GM20000 (cell line): ENCODE measurements around the gene SRGAP2B.
"Not testable (repeated sequence)": the region's sequence is repeated elsewhere in the genome, so short reads cannot be mapped to it uniquely, and the experiment has no call there.

Source experiments
- DNase-seq: peaks from one replicate; pipeline ENCODE4 v3.0.0; 2012; ENCODE audit warnings: low spot score

Gene SRGAP2B

DNA sequence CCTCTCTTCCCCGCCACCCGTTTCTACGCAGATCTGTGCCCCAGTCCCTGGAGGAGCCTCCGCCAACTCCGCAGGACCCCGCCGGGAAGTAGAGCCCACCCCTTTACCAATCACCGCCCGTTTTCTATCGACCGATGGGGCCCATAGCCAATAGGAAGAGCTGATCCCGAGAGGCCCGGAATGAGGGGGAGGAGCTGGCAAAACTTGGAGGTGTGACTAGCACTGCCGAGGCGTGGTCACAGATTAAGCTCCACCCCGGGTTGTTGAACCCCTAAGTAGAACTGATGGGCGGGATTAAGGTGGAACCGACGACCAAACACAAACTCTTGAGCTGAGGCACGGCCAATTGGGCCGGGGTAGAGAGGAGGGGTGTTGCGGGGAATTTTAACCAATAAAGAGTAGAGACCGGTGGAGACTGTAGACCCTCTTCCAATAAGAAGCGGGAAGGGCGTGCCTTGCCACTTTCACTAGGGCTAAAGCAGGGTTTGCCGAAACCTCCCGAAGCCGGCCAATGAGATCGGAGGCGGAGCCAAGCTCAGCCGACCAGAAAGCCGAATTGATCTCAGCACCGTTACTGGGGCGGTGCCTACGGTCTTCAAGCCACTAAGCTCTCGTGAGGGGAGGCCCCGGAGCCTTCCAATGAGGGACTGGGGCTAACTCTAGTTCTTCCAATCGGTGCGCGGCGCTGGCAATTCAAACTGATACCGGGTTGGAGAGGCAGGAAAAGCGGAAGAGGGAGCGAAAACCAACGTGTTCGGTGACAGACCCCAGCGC is at the start of gene SRGAP2B, which contains the start of gene FAM72D:
SRGAP2B (minus strand) TSS at position 45 of the 774 bp plus-strand sequence. CDS start 2,427 bp downstream, outside the sequence.
FAM72D (plus strand) TSS at position 691 of the 774 bp plus-strand sequence. CDS start 874 bp downstream, outside the sequence.
- not testable (repeated sequence) for DNase-seq

- not testable (repeated sequence) for DNase-seq
Measured at GRCh38 chr1:145144264-145144913, 49.3 kb upstream of the SRGAP2B start.

DNA sequence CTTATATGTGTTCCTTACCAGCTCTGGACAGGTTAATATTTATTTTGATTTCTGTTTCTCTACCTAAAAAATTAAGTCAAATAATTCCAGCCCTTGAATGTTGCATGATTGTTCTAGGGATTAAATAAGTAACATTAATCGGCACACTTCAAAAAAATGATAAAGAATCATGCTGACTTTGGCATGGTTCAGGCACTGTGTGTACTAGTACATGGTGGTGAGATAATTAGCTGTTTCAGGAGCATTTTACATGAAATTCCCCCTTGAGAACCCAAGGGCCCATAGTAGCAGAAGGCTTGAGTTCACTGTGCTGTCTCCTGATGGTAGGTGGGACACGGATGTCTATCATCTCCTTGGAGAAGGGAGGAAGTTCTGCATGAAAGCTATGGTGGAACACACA is 45.4 kb upstream of the SRGAP2B start:
- not testable (repeated sequence) for DNase-seq

GRCh38 chr1:145134476-145134875 is 39.3 kb upstream of the SRGAP2B start:
- DNase-seq = not testable (repeated sequence)

DNA sequence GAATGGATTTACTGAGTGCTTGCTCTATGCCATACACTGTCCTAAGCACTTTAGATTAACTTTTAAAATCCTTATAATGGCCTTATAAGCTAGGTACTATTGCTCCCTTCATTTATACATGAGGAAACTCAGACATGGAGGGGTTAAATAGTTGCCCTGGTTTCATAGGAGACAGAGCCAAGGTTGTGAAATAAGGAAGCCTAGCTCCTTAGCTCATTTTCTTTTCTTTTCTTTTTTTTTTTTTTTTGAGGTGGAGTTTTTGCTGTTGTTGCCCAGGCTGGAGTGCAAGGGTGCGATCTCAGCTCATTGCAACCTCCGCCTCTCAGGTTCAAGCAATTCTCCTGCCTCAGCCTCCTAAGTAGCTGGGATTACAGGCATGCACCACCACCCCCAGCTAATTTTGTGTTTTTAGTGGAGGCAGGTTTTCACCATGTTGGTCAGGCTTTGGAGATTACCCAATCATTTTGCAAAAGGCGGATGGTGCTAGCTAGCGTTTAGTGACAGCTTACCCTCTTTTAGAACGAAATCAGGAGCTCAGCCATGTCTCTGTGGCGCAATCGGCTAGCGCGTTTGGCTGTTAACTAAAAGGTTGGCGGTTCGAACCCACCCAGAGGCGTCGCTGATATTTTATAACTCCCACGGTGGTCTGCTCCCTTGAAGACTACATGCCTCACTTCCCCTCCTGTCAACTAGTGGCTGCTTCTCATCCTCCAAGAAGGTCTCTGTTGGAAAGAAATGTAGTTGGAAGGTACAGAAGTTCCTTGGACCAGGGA is 33.8 kb upstream of the SRGAP2B start:
- DNase-seq = not testable (repeated sequence)

DNA sequence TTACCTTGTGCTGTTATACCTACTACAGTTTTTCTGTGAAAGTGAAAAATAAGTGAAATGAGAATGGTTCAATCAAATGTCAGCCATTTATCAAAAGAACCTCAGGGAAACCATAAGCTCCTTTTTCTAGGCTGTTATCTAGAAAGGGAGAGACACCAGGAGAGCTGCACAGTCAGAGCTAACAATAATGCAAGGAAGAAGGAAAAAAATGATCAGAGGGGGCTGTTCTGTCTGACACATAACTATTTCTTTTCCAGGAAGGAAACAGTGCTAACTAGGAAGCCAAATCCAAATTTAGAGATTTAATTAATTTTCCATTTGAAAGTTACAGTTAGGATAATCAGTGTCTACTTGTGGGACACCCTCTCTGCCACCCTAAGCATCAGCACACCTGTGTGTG is 32.0 kb upstream of the SRGAP2B start:
- DNase-seq = not testable (repeated sequence)

GRCh38 chr1:145125112-145125511 is 30.0 kb upstream of the SRGAP2B start:
- DNase-seq = not testable (repeated sequence)

GRCh38 chr1:145123992-145124641 is 29.0 kb upstream of the SRGAP2B start:
- DNase-seq = not testable (repeated sequence)

DNA sequence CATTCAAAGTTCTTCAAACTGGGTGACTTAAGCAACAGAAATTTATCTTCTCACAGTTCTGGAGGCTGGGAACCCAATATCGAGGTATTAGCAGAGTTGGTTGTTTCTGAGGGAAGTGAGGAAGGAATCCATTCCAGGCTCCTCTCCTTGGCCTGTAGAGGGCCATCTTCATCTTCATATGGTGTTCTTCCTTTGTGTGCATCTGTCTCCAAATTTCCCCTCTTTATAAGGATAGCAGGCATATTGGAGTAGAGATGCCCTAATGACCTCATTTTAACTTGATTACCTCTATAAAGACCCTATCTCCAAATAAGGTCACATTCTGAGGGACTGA is 27.9 kb upstream of the SRGAP2B start:
- not testable (repeated sequence) for DNase-seq

DNA sequence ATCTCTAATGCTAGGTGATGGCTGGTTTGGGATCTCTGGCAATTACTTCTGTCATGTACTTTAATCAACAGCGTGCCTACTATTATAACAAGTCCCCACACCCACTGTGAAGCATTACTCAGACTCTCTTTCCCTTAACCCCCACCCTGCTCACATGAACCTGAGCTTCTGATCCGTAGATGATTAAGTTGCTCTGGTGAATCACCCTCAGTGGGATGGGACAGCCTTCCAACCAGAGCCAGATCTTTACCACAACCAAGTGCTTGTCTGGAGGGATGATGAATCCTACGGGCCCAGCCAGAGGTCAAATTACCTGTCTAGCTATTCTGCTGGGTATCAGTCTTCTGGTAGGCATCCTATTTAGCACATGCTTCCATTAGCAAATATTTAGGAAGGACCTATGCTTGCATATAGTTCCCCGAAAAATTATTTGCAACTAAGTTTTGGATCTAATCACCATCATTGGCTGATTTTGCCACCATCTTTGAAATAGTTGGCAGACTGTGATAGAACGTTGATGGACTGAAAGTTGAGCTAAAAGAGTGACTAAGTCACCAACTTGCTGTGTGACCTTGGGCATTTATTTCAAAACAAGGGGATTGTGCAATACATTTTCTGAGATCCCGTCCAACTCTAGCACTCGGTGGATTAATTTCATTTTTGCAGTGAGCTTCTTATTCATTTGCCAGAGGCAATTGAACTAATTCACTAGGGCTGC is 27.4 kb upstream of the SRGAP2B start:
- not testable (repeated sequence) for DNase-seq

DNA sequence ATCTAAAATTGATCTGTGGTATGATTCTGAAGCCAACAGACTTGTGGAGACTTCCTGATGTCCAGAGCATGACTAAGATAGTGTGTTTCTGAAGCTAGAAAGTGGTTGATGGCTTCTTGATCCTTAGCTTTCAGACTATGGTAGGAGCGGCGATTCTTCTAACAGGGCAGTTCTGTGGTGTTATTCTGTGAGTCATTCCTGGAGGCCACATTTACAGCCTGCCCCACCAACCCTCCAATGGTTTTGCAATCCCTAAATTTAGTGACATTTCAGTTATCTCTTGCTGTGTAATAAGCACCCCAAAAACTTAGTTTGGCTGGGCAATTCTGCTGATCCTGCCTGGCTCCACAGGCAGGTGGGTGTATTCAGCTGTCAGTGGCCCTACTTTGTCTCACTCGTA is 24.7 kb upstream of the SRGAP2B start:
- not testable (repeated sequence) for DNase-seq

- not testable (repeated sequence) for DNase-seq
Measured at GRCh38 chr1:145115587-145116493, 20.7 kb upstream of the SRGAP2B start.

- not testable (repeated sequence) for DNase-seq
Measured at GRCh38 chr1:145114560-145115057, 19.5 kb upstream of the SRGAP2B start.

- not testable (repeated sequence) for DNase-seq
Measured at GRCh38 chr1:145112703-145113102, 17.6 kb upstream of the SRGAP2B start.

DNA sequence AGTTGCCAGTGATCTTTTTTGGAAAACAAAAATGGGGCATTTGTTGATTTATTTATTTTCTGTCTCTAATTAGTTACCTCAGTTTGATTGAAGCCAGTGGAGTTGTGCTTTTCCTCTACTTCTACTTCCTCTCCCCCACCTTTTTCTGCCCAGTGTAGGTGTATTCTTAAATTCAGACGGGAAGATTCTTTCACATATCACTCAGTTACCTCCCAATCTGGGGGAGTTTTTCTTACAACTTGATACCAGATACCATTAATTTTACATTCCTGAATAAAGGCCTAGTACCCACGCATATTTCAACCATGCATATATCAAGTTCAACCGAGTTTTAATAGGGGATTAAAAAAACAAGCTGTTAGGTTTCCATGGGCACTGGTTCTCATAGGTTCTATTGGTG is 16.5 kb upstream of the SRGAP2B start:
- not testable (repeated sequence) for DNase-seq

GRCh38 chr1:145103294-145103693 is 8.2 kb upstream of the SRGAP2B start:
- DNase-seq = not testable (repeated sequence)

GRCh38 chr1:145101725-145102124 is 6.6 kb upstream of the SRGAP2B start:
- not testable (repeated sequence) for DNase-seq

GRCh38 chr1:145094655-145095211 is 395 bp downstream of the SRGAP2B start:
- not testable (repeated sequence) for DNase-seq

GRCh38 chr1:145093517-145094149 is 1.5 kb downstream of the SRGAP2B start:
- not testable (repeated sequence) for DNase-seq
